Measurements from ENCODE around the gene NUBPL.

DNA sequence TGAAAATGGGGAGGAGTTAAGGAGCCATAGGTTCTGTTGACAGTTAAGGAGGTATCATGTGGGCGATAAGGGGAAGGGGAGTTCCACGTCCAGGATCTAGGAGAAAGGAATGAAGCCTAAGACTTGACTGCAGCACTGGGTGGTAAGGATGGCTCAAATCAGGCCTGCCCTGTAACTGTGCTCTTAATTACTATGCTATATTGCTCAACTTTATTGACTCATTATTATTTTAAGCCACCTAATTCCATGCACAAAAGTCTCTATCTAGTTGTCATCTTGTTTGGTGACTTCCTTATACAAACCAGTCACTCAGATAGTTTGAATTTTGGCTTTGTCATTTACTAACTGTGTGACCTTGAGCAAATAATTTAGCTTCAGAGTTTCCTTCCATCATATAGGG lies 273.8 kb downstream of the NUBPL start:
- TF ChIP-seq, protein P1, sequence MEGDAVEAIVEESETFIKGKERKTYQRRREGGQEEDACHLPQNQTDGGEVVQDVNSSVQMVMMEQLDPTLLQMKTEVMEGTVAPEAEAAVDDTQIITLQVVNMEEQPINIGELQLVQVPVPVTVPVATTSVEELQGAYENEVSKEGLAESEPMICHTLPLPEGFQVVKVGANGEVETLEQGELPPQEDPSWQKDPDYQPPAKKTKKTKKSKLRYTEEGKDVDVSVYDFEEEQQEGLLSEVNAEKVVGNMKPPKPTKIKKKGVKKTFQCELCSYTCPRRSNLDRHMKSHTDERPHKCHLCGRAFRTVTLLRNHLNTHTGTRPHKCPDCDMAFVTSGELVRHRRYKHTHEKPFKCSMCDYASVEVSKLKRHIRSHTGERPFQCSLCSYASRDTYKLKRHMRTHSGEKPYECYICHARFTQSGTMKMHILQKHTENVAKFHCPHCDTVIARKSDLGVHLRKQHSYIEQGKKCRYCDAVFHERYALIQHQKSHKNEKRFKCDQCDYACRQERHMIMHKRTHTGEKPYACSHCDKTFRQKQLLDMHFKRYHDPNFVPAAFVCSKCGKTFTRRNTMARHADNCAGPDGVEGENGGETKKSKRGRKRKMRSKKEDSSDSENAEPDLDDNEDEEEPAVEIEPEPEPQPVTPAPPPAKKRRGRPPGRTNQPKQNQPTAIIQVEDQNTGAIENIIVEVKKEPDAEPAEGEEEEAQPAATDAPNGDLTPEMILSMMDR (IDR thresholded peaks at IDR 0.05; ENCODE audit: low read depth, low read length) = no peak
- no peak for TF ChIP-seq MYC (IDR thresholded peaks at IDR 0.05; ENCODE audit: low read depth, low read length)
